GM18526 (cell line): Measurements from ENCODE around the gene ETV6.
A peak's percentile ranks its signal among the peaks of the same experiment; 100 is the strongest.

Experiments
- POLR2A ChIP-seq: IDR thresholded peaks from 3 replicates; pipeline ENCODE4 v1.6.1; 2011; ENCODE audit not compliant: insufficient read length; ENCODE audit errors: extremely low read depth

The ETV6 gene

GRCh38 chr12:11635341-11635740 lies 14.1 kb upstream of the ETV6 start:
- no peak for TF ChIP-seq POLR2A

GRCh38 chr12:11638315-11638916 lies 11.1 kb upstream of the ETV6 start:
- TF ChIP-seq POLR2A, result no peak

- no peak for TF ChIP-seq POLR2A
Observed at GRCh38 chr12:11639454-11639853, 10.0 kb upstream of the ETV6 start.

GRCh38 chr12:11641522-11641921 lies 8.0 kb upstream of the ETV6 start:
- TF ChIP-seq POLR2A, result no peak

- TF ChIP-seq POLR2A, result no peak
Observed at GRCh38 chr12:11642785-11643184, 6.7 kb upstream of the ETV6 start.

- no peak for TF ChIP-seq POLR2A
Observed at GRCh38 chr12:11645391-11645790, 4.1 kb upstream of the ETV6 start.

GRCh38 chr12:11648514-11649412 lies 711 bp upstream of the ETV6 start:
- TF ChIP-seq POLR2A, result peak; percentile 49

GRCh38 chr12:11650286-11651281 lies 1.1 kb downstream of the ETV6 start:
- no peak for TF ChIP-seq POLR2A

GRCh38 chr12:11651381-11651780 lies 1.9 kb downstream of the ETV6 start:
- no peak for TF ChIP-seq POLR2A

GRCh38 chr12:11651785-11652184 lies 2.3 kb downstream of the ETV6 start:
- no peak for TF ChIP-seq POLR2A

- TF ChIP-seq POLR2A, result peak; percentile 67
Observed at GRCh38 chr12:11652351-11653040, 3.0 kb downstream of the ETV6 start.

- no peak for TF ChIP-seq POLR2A
Observed at GRCh38 chr12:11653215-11653753, 3.8 kb downstream of the ETV6 start.

- TF ChIP-seq POLR2A, result no peak
Observed at GRCh38 chr12:11654338-11654737, 4.9 kb downstream of the ETV6 start.

GRCh38 chr12:11654802-11655201 lies 5.3 kb downstream of the ETV6 start:
- TF ChIP-seq POLR2A, result no peak
